Neuronal stem cell (in vitro differentiated cells): Measurements from ENCODE around the gene ARHGEF7.

Experiments used
- DNase-seq: peaks from one replicate; pipeline ENCODE4 v3.0.0-alpha.2; 2013; ENCODE audit warnings: low spot score
- H2AFZ ChIP-seq: one replicate; pipeline ENCODE4 v1.6.1; 2013; ENCODE audit warnings: mild to moderate bottlenecking, low read length, inconsistent platforms
- H2AK5ac ChIP-seq: 2 replicates; pipeline ENCODE4 v1.6.1; 2013; ENCODE audit warnings: low read depth, mild to moderate bottlenecking, inconsistent platforms, low read length, moderate library complexity, mixed read lengths
- H2BK120ac ChIP-seq: 2 replicates; pipeline ENCODE4 v1.6.1; 2013; ENCODE audit warnings: low read depth, mild to moderate bottlenecking, inconsistent platforms, low read length, moderate library complexity, mixed read lengths
- H2BK12ac ChIP-seq: one replicate; pipeline ENCODE4 v1.6.1; 2013; ENCODE audit warnings: low read length, inconsistent platforms
- H2BK15ac ChIP-seq: 2 replicates; pipeline ENCODE4 v1.6.1; 2013; ENCODE audit warnings: mild to moderate bottlenecking, low read length, inconsistent platforms, mixed read lengths
- H2BK5ac ChIP-seq: one replicate; pipeline ENCODE4 v1.6.1; 2013; ENCODE audit warnings: inconsistent platforms, mild to moderate bottlenecking, low read length, moderate library complexity
- H3K14ac ChIP-seq: one replicate; pipeline ENCODE4 v1.6.1; 2013; ENCODE audit warnings: low read length, inconsistent platforms
- H3K18ac ChIP-seq: 2 replicates; pipeline ENCODE4 v1.6.1; 2013; ENCODE audit warnings: low read length, inconsistent platforms
- H3K23ac ChIP-seq: 2 replicates; pipeline ENCODE4 v1.6.1; 2013; ENCODE audit warnings: low read depth, mild to moderate bottlenecking, mixed read lengths, low read length, inconsistent platforms; ENCODE audit not compliant: poor library complexity
- H3K27ac ChIP-seq: replicated peaks from 3 replicates; pipeline ENCODE4 v1.5.1; 2013; ENCODE audit warnings: low read length, inconsistent platforms
- H3K27me3 ChIP-seq, 3 experiments: 2 replicates each; pipeline ENCODE4 v1.6.1; 2013; ENCODE audit warnings: low read length in 3 of 3, mild to moderate bottlenecking in 2 of 3, inconsistent platforms in 1 of 3, low read depth in 1 of 3, mixed read lengths in 1 of 3, moderate library complexity in 1 of 3; ENCODE audit not compliant: control insufficient read depth in 3 of 3, insufficient read depth in 3 of 3
- H3K36me3 ChIP-seq, 2 donors: replicated peaks in 1 of 2; 2 replicates each; pipeline ENCODE4 v1.6.1; 2013; ENCODE audit warnings: low read length in 2 of 2; ENCODE audit not compliant: control insufficient read depth in 2 of 2, insufficient read depth in 2 of 2
- H3K4ac ChIP-seq: 2 replicates; pipeline ENCODE4 v1.6.1; 2013; ENCODE audit warnings: inconsistent platforms, mild to moderate bottlenecking, low read length, moderate library complexity
- H3K4me1 ChIP-seq, 2 donors: 1 replicate in 1 of 2; 2 replicates in 1 of 2; pipeline ENCODE4 v1.6.1; 2013; ENCODE audit warnings: low read length in 2 of 2, low read depth in 1 of 2; ENCODE audit not compliant: control insufficient read depth in 2 of 2, insufficient read depth in 1 of 2
- H3K4me2 ChIP-seq: one replicate; pipeline ENCODE4 v1.6.1; 2013; ENCODE audit warnings: mild to moderate bottlenecking, low read length, inconsistent platforms; ENCODE audit not compliant: insufficient read depth, poor library complexity, severe bottlenecking
- H3K4me3 ChIP-seq, 2 donors: 2 replicates each; pipeline ENCODE4 v1.5.1; 2013; ENCODE audit warnings: low read length in 2 of 2, mild to moderate bottlenecking in 2 of 2, inconsistent platforms in 1 of 2, moderate library complexity in 1 of 2
- H3K79me1 ChIP-seq: one replicate; pipeline ENCODE4 v1.6.1; 2013; ENCODE audit warnings: low read depth, mild to moderate bottlenecking, inconsistent platforms, low read length, moderate library complexity
- H3K9ac ChIP-seq: one replicate; pipeline ENCODE4 v1.6.1; 2013; ENCODE audit warnings: mild to moderate bottlenecking, low read depth, low read length, inconsistent platforms; ENCODE audit not compliant: poor library complexity
- H3K9me3 ChIP-seq, 2 donors: replicated peaks in 1 of 2; 2 replicates each; pipeline versions ENCODE3 to v1.6.1; 2013; ENCODE audit warnings: low read length in 2 of 2, mild to moderate bottlenecking in 2 of 2, inconsistent platforms in 1 of 2, low read depth in 1 of 2, mixed read lengths in 1 of 2, moderate library complexity in 1 of 2; ENCODE audit not compliant: control insufficient read depth in 2 of 2, insufficient read depth in 1 of 2
- H4K8ac ChIP-seq: one replicate; pipeline ENCODE4 v1.6.1; 2013; ENCODE audit warnings: low read depth, mild to moderate bottlenecking, inconsistent platforms, low read length, moderate library complexity
- H4K91ac ChIP-seq: one replicate; pipeline ENCODE4 v1.6.1; 2013; ENCODE audit warnings: low read length, low read depth, mild to moderate bottlenecking, inconsistent platforms; ENCODE audit not compliant: poor library complexity
- WGBS, 2 donors: extraction: QIAGEN DNeasy Blood & Tissue Kit; methylation state at CpG; one replicate each; pipeline ENCODE4 v1.1.7; 2013; ENCODE audit warnings: missing lambda C conversion rate in 2 of 2, mixed read lengths in 1 of 2; ENCODE audit not compliant: insufficient read length in 2 of 2, insufficient replicate concordance in 1 of 2; ENCODE audit errors: extremely low coverage in 2 of 2; 5-methylcytosine and 5-hydroxymethylcytosine counted together

ARHGEF7 gene

GRCh38 chr13:111269508-111269907, 154.4 kb downstream of the ARHGEF7 start:
- no peak overlapping the region for H3K27ac ChIP-seq

GRCh38 chr13:111270126-111270525, 155.0 kb downstream of the ARHGEF7 start:
- peaks cover 2% of the 10 kb centered on the region for H3K79me1 ChIP-seq
- H2BK5ac ChIP-seq: no peak overlapping the region
- no peak overlapping the region for H3K23ac ChIP-seq
- H2AFZ ChIP-seq: no peak overlapping the region
- H3K27ac ChIP-seq: no peak overlapping the region
- H3K4me3 ChIP-seq: no peak overlapping the region
- no peak overlapping the region for H2BK15ac ChIP-seq
- no CpG with 5 or more reads among the region's 5 CpGs for WGBS, 2 donors
- no peak overlapping the region for H2BK12ac ChIP-seq
- H4K91ac ChIP-seq: no peak overlapping the region
- H2BK120ac ChIP-seq: no peak overlapping the region
- no peak overlapping the region for H3K18ac ChIP-seq
- no peaks in the 10 kb centered on the region for H3K9me3 ChIP-seq
- H3K27me3 ChIP-seq: no peaks in the 10 kb centered on the region
- no peak overlapping the region for H4K8ac ChIP-seq
- H3K4ac ChIP-seq: no peak overlapping the region
- H3K14ac ChIP-seq: no peak overlapping the region
- H3K9ac ChIP-seq: no peak overlapping the region
- H3K36me3 ChIP-seq: peaks cover 23 to 98% of the 10 kb centered on the region in 2 donors
- H3K4me2 ChIP-seq: no peak overlapping the region
- DNase-seq: no peak
- H2AK5ac ChIP-seq: no peak overlapping the region
- H3K4me1 ChIP-seq: peaks cover 0 to 4% of the 10 kb centered on the region in 2 donors

More at GRCh38 chr13:111269508-111269907, 154.4 kb downstream of the ARHGEF7 start:
- H3K27me3 ChIP-seq: no peaks in the 10 kb centered on the region
- H2AK5ac ChIP-seq: no peak overlapping the region
- H3K14ac ChIP-seq: no peak overlapping the region
- no peak overlapping the region for H3K9ac ChIP-seq
- H3K9me3 ChIP-seq: no peaks in the 10 kb centered on the region
- no peak overlapping the region for H4K8ac ChIP-seq
- H2BK120ac ChIP-seq: no peak overlapping the region
- no peak overlapping the region for H3K4me3 ChIP-seq
- peaks cover 23 to 98% of the 10 kb centered on the region in 2 donors for H3K36me3 ChIP-seq
- H2BK12ac ChIP-seq: no peak overlapping the region
- peaks cover 2% of the 10 kb centered on the region for H3K79me1 ChIP-seq
- H4K91ac ChIP-seq: no peak overlapping the region
- no peak overlapping the region for H2AFZ ChIP-seq
- H3K4me2 ChIP-seq: no peak overlapping the region
- H3K4me1 ChIP-seq: peaks cover 0 to 4% of the 10 kb centered on the region in 2 donors
- DNase-seq: no peak
- H3K18ac ChIP-seq: no peak overlapping the region
- no peak overlapping the region for H3K4ac ChIP-seq
- H2BK5ac ChIP-seq: no peak overlapping the region
- no CpG with 5 or more reads among the region's 10 CpGs for WGBS, 2 donors
- no peak overlapping the region for H2BK15ac ChIP-seq
- H3K23ac ChIP-seq: no peak overlapping the region

- H2BK15ac ChIP-seq: no peak overlapping the region
- no peak overlapping the region for H3K4me3 ChIP-seq
- H4K8ac ChIP-seq: peak overlapping the region; percentile 78
- no peaks in the 10 kb centered on the region for H3K4me1 ChIP-seq
- no peak overlapping the region for H2BK120ac ChIP-seq
- no peak overlapping the region for H3K4ac ChIP-seq
- peaks cover 2% of the 10 kb centered on the region for H3K79me1 ChIP-seq
- H3K9ac ChIP-seq: peak overlapping the region; percentile 61
- no peak overlapping the region for H2AK5ac ChIP-seq
- no peaks in the 10 kb centered on the region for H3K9me3 ChIP-seq
- H2AFZ ChIP-seq: no peak overlapping the region
- no peak overlapping the region for H3K18ac ChIP-seq
- H3K27me3 ChIP-seq: no peaks in the 10 kb centered on the region
- peaks cover 30 to 98% of the 10 kb centered on the region in 2 donors for H3K36me3 ChIP-seq
- no CpG with 5 or more reads among the region's 20 CpGs for WGBS, 2 donors
- H2BK12ac ChIP-seq: no peak overlapping the region
- H4K91ac ChIP-seq: no peak overlapping the region
- H3K23ac ChIP-seq: peak overlapping the region; percentile 74
- no peak overlapping the region for H3K4me2 ChIP-seq
- no peak for DNase-seq
- H3K14ac ChIP-seq: no peak overlapping the region
- no peak overlapping the region for H2BK5ac ChIP-seq
- H3K27ac ChIP-seq: no peak overlapping the region
Measured at GRCh38 chr13:111270765-111271698, 155.9 kb downstream of the ARHGEF7 start.

- Histone ChIP-seq H3K27me3 (no peaks in the 10 kb centered on the region), H2BK15ac (no peak overlapping the region), H4K91ac (no peak overlapping the region), H3K4me1 (no peaks in the 10 kb centered on the region), H3K14ac (no peak overlapping the region), H2AFZ (no peak overlapping the region), H3K18ac (no peak overlapping the region), H3K9me3 (no peaks in the 10 kb centered on the region), H3K79me1 (peaks cover 2% of the 10 kb centered on the region), H3K9ac (no peak overlapping the region), H2BK120ac (no peak overlapping the region), H3K27ac (no peak overlapping the region), H2BK12ac (no peak overlapping the region), H2BK5ac (no peak overlapping the region), H3K4me2 (no peak overlapping the region), H3K23ac (no peak overlapping the region), H3K36me3 (peaks cover 30 to 100% of the 10 kb centered on the region in 2 donors), H3K4me3 (no peak overlapping the region), H2AK5ac (no peak overlapping the region), H3K4ac (no peak overlapping the region), H4K8ac (no peak overlapping the region)
- no peak for DNase-seq
- no CpG with 5 or more reads among the region's 7 CpGs for WGBS, 2 donors
Measured at GRCh38 chr13:111272117-111272516, 157.0 kb downstream of the ARHGEF7 start.
